HepG2 (cell line): ENCODE results near the gene SHC1. TPM values are rescaled to one million over a fixed set of nuclear protein-coding genes. Genes with fewer than 3 reads are reported as not detected.
A peak's percentile ranks its signal among the peaks of the same experiment; 100 is the strongest.

ENCODE experiments used
- ATF6 ChIP-seq: sonication (generic); formaldehyde crosslinking; conservative IDR thresholded peaks from 2 replicates; pipeline ENCODE4 v1.4.0; 2020; ENCODE audit warnings: missing genetic modification reagents
- CSRNP1 ChIP-seq: sonication (generic); formaldehyde crosslinking; IDR thresholded peaks from 2 replicates; pipeline ENCODE4 v1.8.1; 2023; ENCODE audit warnings: mild to moderate bottlenecking, missing genetic modification reagents
- E2F1 ChIP-seq: sonication (generic); formaldehyde crosslinking; IDR thresholded peaks from 2 replicates; pipeline ENCODE4 v1.5.0; 2020; ENCODE audit warnings: missing genetic modification reagents
- ERF ChIP-seq: IDR thresholded peaks from 2 replicates; pipeline ENCODE4 v1.6.1; 2018; ENCODE audit warnings: missing biosample characterization, missing genetic modification reagents
- FLYWCH1 ChIP-seq: sonication (generic); formaldehyde crosslinking; IDR thresholded peaks from 2 replicates; pipeline ENCODE4 v1.8.1; 2023; ENCODE audit warnings: mild to moderate bottlenecking, missing genetic modification reagents
- GATAD2A ChIP-seq: IDR thresholded peaks from 2 replicates; pipeline ENCODE4 v1.6.1; 2016
- HNRNPLL ChIP-seq: fragments of 200-400 bp; formaldehyde crosslinking; IDR thresholded peaks from 2 replicates; pipeline ENCODE4 v1.6.1; 2017; ENCODE audit warnings: mild to moderate bottlenecking, low read depth, low read length; ENCODE audit not compliant: poor library complexity, severe bottlenecking
- HOXA3 ChIP-seq: sonication (generic); formaldehyde crosslinking; IDR thresholded peaks from 2 replicates; pipeline ENCODE4 v1.5.0; 2020; ENCODE audit warnings: missing genetic modification reagents
- HOXA7 ChIP-seq: sonication (generic); formaldehyde crosslinking; IDR thresholded peaks from 2 replicates; pipeline ENCODE4 v1.8.1; 2022; ENCODE audit warnings: mild to moderate bottlenecking, missing genetic modification reagents, moderate library complexity
- ISX ChIP-seq: sonication (generic); formaldehyde crosslinking; conservative IDR thresholded peaks from 2 replicates; pipeline ENCODE4 v1.5.0; 2020; ENCODE audit warnings: missing genetic modification reagents
- MIER2 ChIP-seq: IDR thresholded peaks from 2 replicates; pipeline ENCODE4 v1.6.1; 2016; ENCODE audit warnings: missing biosample characterization, missing genetic modification reagents
- PAF1 ChIP-seq: IDR thresholded peaks from 2 replicates; pipeline ENCODE4 v1.6.1; 2016; ENCODE audit warnings: missing genetic modification reagents, missing compliant biosample characterization
- SCMH1 ChIP-seq: sonication (generic); formaldehyde crosslinking; IDR thresholded peaks from 2 replicates; pipeline ENCODE4 v1.9.0; 2021; ENCODE audit warnings: missing genetic modification reagents, mild to moderate bottlenecking, borderline replicate concordance
- SIX4 ChIP-seq: sonication (generic); formaldehyde crosslinking; IDR thresholded peaks from 2 replicates; pipeline ENCODE4 v1.4.0; 2020; ENCODE audit warnings: missing genetic modification reagents
- SMC3 ChIP-seq: IDR thresholded peaks from 2 replicates; pipeline ENCODE4 v1.6.1; 2011; ENCODE audit warnings: low read length, improper control_type of control experiment
- SRF ChIP-seq: IDR thresholded peaks from 2 replicates; pipeline ENCODE4 v1.6.1; 2011; ENCODE audit warnings: mild to moderate bottlenecking, low read depth, low read length, moderate library complexity
- SYNCRIP ChIP-seq: fragments of 200-400 bp; formaldehyde crosslinking; IDR thresholded peaks from 2 replicates; pipeline ENCODE4 v1.6.1; 2018; ENCODE audit warnings: mild to moderate bottlenecking, low read depth, low read length; ENCODE audit not compliant: insufficient read depth
- TEF ChIP-seq: sonication (generic); formaldehyde crosslinking; IDR thresholded peaks from 2 replicates; pipeline ENCODE4 v1.5.0; 2020; ENCODE audit warnings: missing genetic modification reagents
- YEATS2 ChIP-seq: sonication (generic); formaldehyde crosslinking; IDR thresholded peaks from 2 replicates; pipeline ENCODE4 v1.4.0; 2020; ENCODE audit warnings: missing genetic modification reagents, borderline replicate concordance
- ZNF335 ChIP-seq: sonication (generic); formaldehyde crosslinking; IDR thresholded peaks from 2 replicates; pipeline ENCODE4 v1.4.0; 2020; ENCODE audit warnings: missing genetic modification reagents
- ZNF44 ChIP-seq: sonication (generic); formaldehyde crosslinking; IDR thresholded peaks from 2 replicates; pipeline ENCODE4 v1.5.1; 2020; ENCODE audit warnings: mild to moderate bottlenecking, missing genetic modification reagents
- ZNF468 ChIP-seq: sonication (generic); formaldehyde crosslinking; IDR thresholded peaks from 2 replicates; pipeline ENCODE4 v1.8.0; 2022; ENCODE audit warnings: mild to moderate bottlenecking, moderate library complexity, missing genetic modification reagents
- ZNF556 ChIP-seq: sonication (generic); formaldehyde crosslinking; IDR thresholded peaks from 2 replicates; pipeline ENCODE4 v1.4.0; 2020; ENCODE audit warnings: mild to moderate bottlenecking, missing genetic modification reagents, borderline replicate concordance
- ZNF772 ChIP-seq: sonication (generic); formaldehyde crosslinking; IDR thresholded peaks from 2 replicates; pipeline ENCODE4 v1.5.0; 2020; ENCODE audit warnings: mild to moderate bottlenecking, missing genetic modification reagents
- polyA plus RNA-seq, 8 experiments: library from polyadenylated mRNA; depleted of rRNA in 3 of 8; stranded (reverse) in 7 of 8; unstranded in 1 of 8; fragments of >200 nt; fragmentation: Illumina TruSeq in 4 of 8; extraction: Trizol in 4 of 8; gene quantifications; 2 replicates each; pipeline versions ENCODE4 v1.2.1 to v1.2.3, GENCODE V29; 2011 to 2016; ENCODE audit warnings: low read depth in 4 of 8, missing spikeins in 1 of 8, mixed read lengths in 1 of 8; ENCODE audit not compliant: insufficient read depth in 1 of 8
- total RNA-seq, 5 experiments: library from RNA; depleted of rRNA; stranded (reverse); fragments of >200 nt; fragmentation: Illumina TruSeq; extraction: Trizol; gene quantifications; 2 replicates each; pipeline ENCODE4 v1.2.3, GENCODE V29; 2016; ENCODE audit warnings: low read depth in 1 of 5

The SHC1 gene
- total and polyA plus RNA-seq, 2 of the 13 experiments (the other 11 are each of a cell fraction or from before 2014, with no cell fraction given), result 52.0 to 137 TPM

- peak; percentile 52; the same call in 1 of the 2 replicates for TF ChIP-seq ATF6 (CRISPR knock-in tag)
- no peak for TF ChIP-seq SCMH1 (CRISPR knock-in tag)
- TF ChIP-seq MIER2, result peak; percentile 85
- no peak for TF ChIP-seq TEF (CRISPR knock-in tag)
- TF ChIP-seq ZNF468 (CRISPR knock-in tag), result no peak
- TF ChIP-seq GATAD2A (CRISPR knock-in tag), result peak; percentile 82
- peak; percentile 84; the same call in 1 of the 2 replicates for TF ChIP-seq YEATS2 (CRISPR knock-in tag)
- TF ChIP-seq ZNF44 (CRISPR knock-in tag), result no peak
- no peak for TF ChIP-seq HOXA7 (CRISPR knock-in tag)
- no peak for TF ChIP-seq SRF
- TF ChIP-seq HOXA3, result peak; percentile 90
- no peak for TF ChIP-seq FLYWCH1 (CRISPR knock-in tag)
- TF ChIP-seq ISX (CRISPR knock-in tag), result no peak
- peak; percentile 82; the same call in 1 of the 2 replicates for TF ChIP-seq ERF (CRISPR knock-in tag)
- TF ChIP-seq E2F1, result peak; percentile 75
- no peak for TF ChIP-seq SYNCRIP
- peak; percentile 62 for TF ChIP-seq HNRNPLL
- TF ChIP-seq PAF1 (CRISPR knock-in tag), result peak; percentile 98
- TF ChIP-seq ZNF772 (CRISPR knock-in tag), result peak; percentile 81
- no peak for TF ChIP-seq SIX4 (CRISPR knock-in tag)
- peak; percentile 88; the same call in 1 of the 2 replicates for TF ChIP-seq ZNF556 (CRISPR knock-in tag)
- 0 out of 2 replicates have a peak, but pooled peaks have one; percentile 55 for TF ChIP-seq ZNF335 (CRISPR knock-in tag)
- TF ChIP-seq CSRNP1 (CRISPR knock-in tag), result no peak; the same call in 1 of the 2 replicates
- TF ChIP-seq SMC3, result peak; percentile 65; the same call in 1 of the 2 replicates
These were observed 46.7 kb upstream of the SHC1 start (continued) for GRCh38 chr1:155017041-155017945.
